K562 (cell line): ENCODE data around the gene CPTP. TPM values are rescaled to one million over a fixed set of nuclear protein-coding genes. Genes with fewer than 3 reads are reported as not detected.

Experiments used
- ATAC-seq: fragments of 200-7000 bp; cut with Tn5 transposase; 3 replicates; pipeline ENCODE4 v1.9.1; 2020; ENCODE audit warnings: moderate library complexity
- BruUV-seq: library from RNA; stranded (reverse); fragments of 400-500 nt; replicated peaks from 2 replicates; lab custom pipeline; 2021; lab: Mats Ljungman, UMichigan
- CTCF ChIA-PET: fragments of 300-600 bp; formaldehyde crosslinking; extraction: SDS; loops from one replicate; lab custom pipeline; 2021; ENCODE audit warnings: low intra/inter-chr PET ratio; lab: Yijun Ruan, JAX
- POLR2A ChIA-PET: fragments of 300-600, 350-650 bp; sonication (Branson Sonifier 250); formaldehyde crosslinking; extraction: SDS; loops from one replicate; lab custom pipeline; 2021; ENCODE audit warnings: antibody characterized with exemption, inconsistent platforms; lab: Yijun Ruan, JAX
- DNase-seq, 4 experiments: peaks; one replicate each; pipeline versions ENCODE4 v3.0.0 to v3.0.0-alpha.2; 2011 to 2018; ENCODE audit warnings: low spot score in 3 of 4, mixed read lengths in 3 of 4; ENCODE audit errors: extremely low read depth in 1 of 4
- FAIRE-seq: peaks from 2 replicates; lab custom pipeline; 2011; peaks lifted over from hg19 to GRCh38; lab: Jason Lieb, UNC
- H2AFZ ChIP-seq: 2 replicates; pipeline ENCODE4 v1.6.0; 2011; ENCODE audit warnings: low read depth, low read length, control low read depth, inconsistent platforms
- H3K27ac ChIP-seq: fragments of 200-600 bp; 3 replicates; pipeline ENCODE4 v1.8.0; 2011; ENCODE audit warnings: low read depth, mild to moderate bottlenecking, control low read depth, inconsistent platforms, low read length, moderate library complexity, mixed read lengths; ENCODE audit errors: extremely low read depth
- H3K27me3 ChIP-seq, 2 experiments: fragments of 300-600 bp in 1 of 2; 2 replicates in 1 of 2; 3 replicates in 1 of 2; pipeline versions ENCODE4 v1.6.0 to v1.8.0; 2011; ENCODE audit warnings: inconsistent platforms in 2 of 2, low read length in 2 of 2, mild to moderate bottlenecking in 1 of 2, mixed read lengths in 1 of 2, moderate library complexity in 1 of 2; ENCODE audit not compliant: control insufficient read depth in 2 of 2, insufficient read depth in 2 of 2
- H3K36me3 ChIP-seq: fragments of 300-600 bp; 3 replicates; pipeline ENCODE4 v1.8.0; 2011; ENCODE audit warnings: mild to moderate bottlenecking, low read length, inconsistent platforms; ENCODE audit not compliant: control insufficient read depth, insufficient read depth
- H3K4me1 ChIP-seq, 2 experiments: fragments of 200-600 bp in 1 of 2; replicated peaks in 1 of 2; 2 replicates in 1 of 2; 3 replicates in 1 of 2; pipeline versions ENCODE4 v1.5.1 to v1.8.0; 2011; ENCODE audit warnings: inconsistent platforms in 2 of 2, low read length in 2 of 2, mild to moderate bottlenecking in 1 of 2, mixed read lengths in 1 of 2, moderate library complexity in 1 of 2; ENCODE audit not compliant: control insufficient read depth in 2 of 2, insufficient read depth in 2 of 2
- H3K4me2 ChIP-seq: 2 replicates; pipeline ENCODE4 v1.6.1; 2011; ENCODE audit warnings: low read length, control low read depth, inconsistent platforms, mixed read lengths; ENCODE audit not compliant: insufficient read depth
- H3K4me3 ChIP-seq: fragments of 200-600 bp; sonication (generic), shearing (Covaris generic); 2 replicates; pipeline ENCODE4 v1.5.1; 2016; ENCODE audit warnings: control low read depth, inconsistent platforms
- H3K79me2 ChIP-seq: fragments of 200-600 bp; 3 replicates; pipeline ENCODE4 v1.8.0; 2011; ENCODE audit warnings: low read length, inconsistent platforms; ENCODE audit not compliant: control insufficient read depth, insufficient read depth
- H3K9ac ChIP-seq, 2 experiments: 2 replicates each; pipeline versions ENCODE4 v1.6.0 to v1.6.1; 2011; ENCODE audit warnings: low read depth in 2 of 2, low read length in 2 of 2, control low read depth in 1 of 2, inconsistent platforms in 1 of 2, mild to moderate bottlenecking in 1 of 2, mixed read lengths in 1 of 2; ENCODE audit not compliant: insufficient read depth in 1 of 2
- H3K9me1 ChIP-seq: one replicate; pipeline ENCODE4 v1.6.0; 2011; ENCODE audit warnings: inconsistent platforms, mild to moderate bottlenecking, low read length, moderate library complexity; ENCODE audit not compliant: control insufficient read depth, insufficient read depth
- H3K9me3 ChIP-seq: replicated peaks from 2 replicates; pipeline ENCODE4 v1.5.1; 2011; ENCODE audit warnings: low read depth, low read length, inconsistent platforms; ENCODE audit not compliant: control insufficient read depth, insufficient read depth
- H4K20me1 ChIP-seq: replicated peaks from 2 replicates; pipeline ENCODE4 v1.6.1; 2011; ENCODE audit warnings: low read length, inconsistent platforms, mixed read lengths; ENCODE audit not compliant: control insufficient read depth, insufficient read depth
- BCOR ChIP-seq: fragments of 450-650 bp; IDR thresholded peaks from 2 replicates; pipeline ENCODE4 v1.6.1; 2016
- E2F3 ChIP-seq: fragments of 250-450 bp; sonication (Bioruptor Pico); IDR thresholded peaks from 2 replicates; pipeline ENCODE4 v1.4.0; 2020; ENCODE audit warnings: mild to moderate bottlenecking
- E2F5 ChIP-seq: sonication (generic); formaldehyde crosslinking; IDR thresholded peaks from 2 replicates; pipeline ENCODE4 v1.8.0; 2022; ENCODE audit warnings: mild to moderate bottlenecking, missing genetic modification reagents
- MAX ChIP-seq: sonication (generic); formaldehyde crosslinking; IDR thresholded peaks from 2 replicates; pipeline ENCODE4 v1.9.0; 2022; ENCODE audit warnings: mild to moderate bottlenecking, missing genetic modification reagents
- POLR2A ChIP-seq: fragments of 450-650 bp; conservative IDR thresholded peaks from 2 replicates; pipeline ENCODE4 v1.6.1; 2016
- PTRF ChIP-seq: fragments of 450-650 bp; IDR thresholded peaks from 2 replicates; pipeline ENCODE4 v1.6.1; 2016; ENCODE audit warnings: mild to moderate bottlenecking, missing genetic modification characterization, missing compliant biosample characterization
- TAF1 ChIP-seq: IDR thresholded peaks from 2 replicates; pipeline ENCODE4 v1.6.1; 2011; ENCODE audit warnings: mild to moderate bottlenecking, low read length, moderate library complexity; ENCODE audit not compliant: insufficient read depth, control insufficient read depth, severe bottlenecking; ENCODE audit errors: extremely low read depth
- WGBS: fragments of 100-300 bp; shearing (Covaris generic); methylation state at CpG from one replicate; pipeline ENCODE4 v1.1.6; 2016; ENCODE audit warnings: low coverage, mixed read lengths; ENCODE audit not compliant: insufficient coverage; ENCODE audit errors: missing lambda C conversion rate; 5-methylcytosine and 5-hydroxymethylcytosine counted together
- in situ Hi-C: fragments of 300-500 bp; cut with MboI; formaldehyde crosslinking; loops from 4 replicates; pipeline ENCODE4 v1.15.0; 2018; ENCODE audit warnings: inconsistent platforms, mixed read lengths
- intact Hi-C: fragments of 100-400 bp; cut with micrococcal nuclease; formaldehyde crosslinking; loops from 2 replicates; pipeline ENCODE4 v1.14.2; 2022
- polyA plus RNA-seq, 8 experiments: library from polyadenylated mRNA; depleted of rRNA in 4 of 8; stranded (reverse) in 5 of 8; unstranded in 3 of 8; fragments of >200 nt; fragmentation: Nextera tagmentation in 2 of 8; fragmentation: Illumina TruSeq in 1 of 8; extraction: Ambion mirVana in 2 of 8; extraction: Trizol in 1 of 8; gene quantifications; 2 replicates each; pipeline versions ENCODE4 v1.2.1 to v1.2.3, GENCODE V29; 2011 to 2014; ENCODE audit warnings: inconsistent platforms in 1 of 8, missing spikeins in 1 of 8
- total RNA-seq, 7 experiments: library from RNA; depleted of rRNA in 6 of 7; stranded (reverse); fragments of >200 nt in 6 of 7; fragmentation: Illumina TruSeq in 2 of 7; extraction: Trizol in 2 of 7; gene quantifications; 2 replicates each; pipeline versions ENCODE4 v1.2.1 to v1.2.3, GENCODE V29; 2011 to 2021; ENCODE audit warnings: low replicate concordance in 1 of 7

CPTP gene
- total and polyA plus RNA-seq, 9 of the 15 experiments (the other 6 are each of a cell fraction or from before 2014, with no cell fraction given), result 0.11 to 25.8 (median 3.5) TPM

- H3K27me3 ChIP-seq, result no peaks in the 10 kb centered on the region
- intact Hi-C loops, result loop anchor here (10.0 kb wide), 1 partner anchor 312 kb away; the partner anchor contains the start of gene PERM1
- ATAC-seq, result no peak
- no peaks in the 10 kb centered on the region for H3K9me3 ChIP-seq
- H2AFZ ChIP-seq, result no peak overlapping the region
- no peak overlapping the region for H3K4me3 ChIP-seq
- peaks cover 15% of the 10 kb centered on the region; the same call in 1 of the 2 replicates for H4K20me1 ChIP-seq
- peaks cover 17% of the 10 kb centered on the region; the same call in 1 of the 3 replicates for H3K36me3 ChIP-seq
- 89% methylated on average over 46 of the region's 62 CpGs for WGBS
- no peak overlapping the region for H3K4me2 ChIP-seq
- FAIRE-seq, result no peak
- TF ChIP-seq MAX (CRISPR knock-in tag), result peak; percentile 19; the same call in 1 of the 2 replicates
- TF ChIP-seq E2F3 (CRISPR knock-in tag), result no peak
- no peak for TF ChIP-seq PTRF (tag)
- 0 out of 2 replicates have a peak, but pooled peaks have one; percentile 18 for TF ChIP-seq POLR2A
- no peak for TF ChIP-seq TAF1
- TF ChIP-seq E2F5 (CRISPR knock-in tag), result no peak
- TF ChIP-seq BCOR, result no peak
- no peak for DNase-seq
- BruUV-seq, result no TSS peak
- in situ Hi-C loops, result no loop called here
- H3K9ac ChIP-seq, result no peak overlapping the region
- peaks cover 5 to 77% of the 10 kb centered on the region in 2 experiments; a peak in 3 of 5 replicates for H3K4me1 ChIP-seq
- peaks cover 24% of the 10 kb centered on the region for H3K9me1 ChIP-seq
- ChIA-PET POLR2A (interaction anchor here (0.8 kb wide), 1 partner anchor 75 kb away, joined by 3 read pairs; no protein-coding TSS in a partner anchor), CTCF (no interaction called here)
- no peak overlapping the region for H3K27ac ChIP-seq
- H3K79me2 ChIP-seq, result no peaks in the 10 kb centered on the region
These were observed 28.2 kb upstream of the CPTP start for GRCh38 chr1:1296070-1297061.
